ENCODE measurements around the gene A4GNT.
"Not testable (repeated sequence)": the region's sequence is repeated elsewhere in the genome, so short reads cannot be mapped to it uniquely, and the experiment has no call there.

A4GNT gene

GRCh38 chr3:138157743-138158142 lies 25.6 kb upstream of the A4GNT start:
- Histone ChIP-seq H3K4me3 (no peak overlapping the region), H3K27ac (no peak overlapping the region)
- no peak for TF ChIP-seq CTCF (IDR thresholded peaks at IDR 0.05)
- no peak for DNase-seq (ENCODE audit: low spot score)

- no peak for TF ChIP-seq CTCF (IDR thresholded peaks at IDR 0.05)
- no peak overlapping the region for H3K4me3 ChIP-seq
- no peak for DNase-seq (ENCODE audit: low spot score)
- no peak overlapping the region for H3K27ac ChIP-seq
Measured at GRCh38 chr3:138154534-138154933, 22.3 kb upstream of the A4GNT start.

- DNase-seq (ENCODE audit: low spot score), result no peak
- TF ChIP-seq CTCF (IDR thresholded peaks at IDR 0.05), result no peak
- no peak overlapping the region for H3K27ac ChIP-seq
- H3K4me3 ChIP-seq, result no peak overlapping the region
Measured at GRCh38 chr3:138148503-138148902, 16.3 kb upstream of the A4GNT start.

GRCh38 chr3:138142181-138142580 lies 10.0 kb upstream of the A4GNT start:
- not testable (repeated sequence) for H3K4me3 ChIP-seq; DNase-seq (ENCODE audit: low spot score); H3K27ac ChIP-seq

- DNase-seq (ENCODE audit: low spot score), result no peak
- TF ChIP-seq CTCF (IDR thresholded peaks at IDR 0.05), result no peak
- Histone ChIP-seq H3K27ac (no peak overlapping the region), H3K4me3 (no peak overlapping the region)
Measured at GRCh38 chr3:138140940-138141339, 8.8 kb upstream of the A4GNT start.

- no peak for TF ChIP-seq CTCF (IDR thresholded peaks at IDR 0.05)
- no peak for DNase-seq (ENCODE audit: low spot score)
- Histone ChIP-seq H3K27ac (no peak overlapping the region), H3K4me3 (no peak overlapping the region)
Measured at GRCh38 chr3:138139691-138140090, 7.5 kb upstream of the A4GNT start.

GRCh38 chr3:138137861-138138260 lies 5.7 kb upstream of the A4GNT start:
- Histone ChIP-seq H3K27ac (no peak overlapping the region), H3K4me3 (no peak overlapping the region)
- TF ChIP-seq CTCF (IDR thresholded peaks at IDR 0.05), result no peak
- no peak for DNase-seq (ENCODE audit: low spot score)

- no peak for TF ChIP-seq CTCF (IDR thresholded peaks at IDR 0.05)
- Histone ChIP-seq H3K4me3 (no peak overlapping the region), H3K27ac (no peak overlapping the region)
- DNase-seq (ENCODE audit: low spot score), result no peak
Measured at GRCh38 chr3:138136201-138136600, 4.0 kb upstream of the A4GNT start.
